BLaER1 (cell line): ENCODE results near the gene ARHGAP26.

Source experiments
- H3K27ac ChIP-seq: shearing (Covaris generic); formaldehyde crosslinking; 2 replicates; pipeline ENCODE4 v1.8.1; 2022
- H3K27me3 ChIP-seq: shearing (Covaris generic); formaldehyde crosslinking; 2 replicates; pipeline ENCODE4 v1.8.1; 2022
- H3K36me3 ChIP-seq: shearing (Covaris generic); formaldehyde crosslinking; 2 replicates; pipeline ENCODE4 v1.8.1; 2022
- H3K4me1 ChIP-seq: shearing (Covaris generic); formaldehyde crosslinking; 2 replicates; pipeline ENCODE4 v1.8.1; 2022
- H3K4me2 ChIP-seq: shearing (Covaris generic); formaldehyde crosslinking; 2 replicates; pipeline ENCODE4 v1.8.1; 2022
- H3K4me3 ChIP-seq: shearing (Covaris generic); formaldehyde crosslinking; 2 replicates; pipeline ENCODE4 v1.8.1; 2022
- H3K9ac ChIP-seq: shearing (Covaris generic); formaldehyde crosslinking; 2 replicates; pipeline ENCODE4 v1.8.1; 2022
- H3K9me3 ChIP-seq: shearing (Covaris generic); formaldehyde crosslinking; 2 replicates; pipeline ENCODE4 v1.8.1; 2022
- H4K20me1 ChIP-seq: shearing (Covaris generic); formaldehyde crosslinking; 2 replicates; pipeline ENCODE4 v1.8.1; 2022
- Cebpa-rat ChIP-seq: shearing (Covaris generic); IDR thresholded peaks from 2 replicates; pipeline ENCODE4 v1.8.1; 2022

The ARHGAP26 gene

GRCh38 chr5:143031781-143032580, 261.8 kb downstream of the ARHGAP26 start:
- no peak overlapping the region for H3K9ac ChIP-seq
- no peaks in the 10 kb centered on the region for H3K27me3 ChIP-seq
- H3K4me3 ChIP-seq: no peak overlapping the region
- H3K9me3 ChIP-seq: no peaks in the 10 kb centered on the region
- no peaks in the 10 kb centered on the region for H3K36me3 ChIP-seq
- H4K20me1 ChIP-seq: no peaks in the 10 kb centered on the region
- H3K4me2 ChIP-seq: no peak overlapping the region
- no peak overlapping the region for H3K27ac ChIP-seq
- peaks cover 24% of the 10 kb centered on the region for H3K4me1 ChIP-seq
- TF ChIP-seq Cebpa-rat: no peak

- Histone ChIP-seq H3K36me3 (no peaks in the 10 kb centered on the region), H3K9ac (no peak overlapping the region), H3K4me3 (no peak overlapping the region), H3K27ac (no peak overlapping the region), H4K20me1 (no peaks in the 10 kb centered on the region), H3K27me3 (no peaks in the 10 kb centered on the region), H3K4me2 (no peak overlapping the region), H3K9me3 (no peaks in the 10 kb centered on the region), H3K4me1 (peaks cover 24% of the 10 kb centered on the region)
- no peak for TF ChIP-seq Cebpa-rat
Measured at GRCh38 chr5:143032581-143032836, 262.3 kb downstream of the ARHGAP26 start.

- no peak overlapping the region for H3K9ac ChIP-seq
- no peak overlapping the region for H3K27ac ChIP-seq
- H3K27me3 ChIP-seq: no peaks in the 10 kb centered on the region
- no peaks in the 10 kb centered on the region for H4K20me1 ChIP-seq
- peaks cover 24% of the 10 kb centered on the region for H3K4me1 ChIP-seq
- H3K36me3 ChIP-seq: no peaks in the 10 kb centered on the region
- H3K9me3 ChIP-seq: no peaks in the 10 kb centered on the region
- no peak overlapping the region for H3K4me3 ChIP-seq
- no peak for TF ChIP-seq Cebpa-rat
- H3K4me2 ChIP-seq: no peak overlapping the region
Measured at GRCh38 chr5:143033535-143034250, 263.5 kb downstream of the ARHGAP26 start.

GRCh38 chr5:143036146-143036927, 266.2 kb downstream of the ARHGAP26 start:
- no peak overlapping the region for H3K9ac ChIP-seq
- no peak overlapping the region for H3K4me2 ChIP-seq
- no peaks in the 10 kb centered on the region for H3K27me3 ChIP-seq
- no peaks in the 10 kb centered on the region for H4K20me1 ChIP-seq
- no peaks in the 10 kb centered on the region for H3K36me3 ChIP-seq
- H3K27ac ChIP-seq: no peak overlapping the region
- H3K4me3 ChIP-seq: no peak overlapping the region
- H3K4me1 ChIP-seq: no peaks in the 10 kb centered on the region
- no peak for TF ChIP-seq Cebpa-rat
- no peaks in the 10 kb centered on the region for H3K9me3 ChIP-seq

GRCh38 chr5:143037071-143037470, 266.9 kb downstream of the ARHGAP26 start:
- Histone ChIP-seq H3K9ac (no peak overlapping the region), H3K4me1 (no peaks in the 10 kb centered on the region), H3K27me3 (no peaks in the 10 kb centered on the region), H3K9me3 (no peaks in the 10 kb centered on the region), H3K36me3 (peaks cover 6% of the 10 kb centered on the region), H4K20me1 (no peaks in the 10 kb centered on the region), H3K4me2 (no peak overlapping the region), H3K27ac (no peak overlapping the region), H3K4me3 (no peak overlapping the region)
- no peak for TF ChIP-seq Cebpa-rat

- Histone ChIP-seq H3K4me3 (no peak overlapping the region), H3K36me3 (peaks cover 7% of the 10 kb centered on the region), H3K4me1 (no peaks in the 10 kb centered on the region), H3K9me3 (no peaks in the 10 kb centered on the region), H4K20me1 (no peaks in the 10 kb centered on the region), H3K27me3 (no peaks in the 10 kb centered on the region), H3K9ac (no peak overlapping the region), H3K4me2 (no peak overlapping the region), H3K27ac (no peak overlapping the region)
- TF ChIP-seq Cebpa-rat: no peak
Measured at GRCh38 chr5:143037708-143038107, 267.5 kb downstream of the ARHGAP26 start.

- peaks cover 7% of the 10 kb centered on the region for H3K36me3 ChIP-seq
- H3K9me3 ChIP-seq: no peaks in the 10 kb centered on the region
- H3K4me2 ChIP-seq: no peak overlapping the region
- H4K20me1 ChIP-seq: no peaks in the 10 kb centered on the region
- no peak for TF ChIP-seq Cebpa-rat
- no peaks in the 10 kb centered on the region for H3K27me3 ChIP-seq
- no peak overlapping the region for H3K27ac ChIP-seq
- H3K9ac ChIP-seq: no peak overlapping the region
- H3K4me3 ChIP-seq: no peak overlapping the region
- H3K4me1 ChIP-seq: no peaks in the 10 kb centered on the region
Measured at GRCh38 chr5:143040622-143041021, 270.4 kb downstream of the ARHGAP26 start.

- H3K4me3 ChIP-seq: no peak overlapping the region
- H3K36me3 ChIP-seq: peaks cover 7% of the 10 kb centered on the region
- no peak for TF ChIP-seq Cebpa-rat
- no peaks in the 10 kb centered on the region for H3K4me1 ChIP-seq
- H3K9me3 ChIP-seq: no peaks in the 10 kb centered on the region
- no peaks in the 10 kb centered on the region for H4K20me1 ChIP-seq
- no peak overlapping the region for H3K9ac ChIP-seq
- H3K27ac ChIP-seq: no peak overlapping the region
- H3K27me3 ChIP-seq: no peaks in the 10 kb centered on the region
- no peak overlapping the region for H3K4me2 ChIP-seq
Measured at GRCh38 chr5:143041461-143041860, 271.3 kb downstream of the ARHGAP26 start.

- H3K4me3 ChIP-seq: no peak overlapping the region
- no peak overlapping the region for H3K27ac ChIP-seq
- H3K9ac ChIP-seq: no peak overlapping the region
- no peaks in the 10 kb centered on the region for H3K4me1 ChIP-seq
- H3K27me3 ChIP-seq: no peaks in the 10 kb centered on the region
- no peaks in the 10 kb centered on the region for H4K20me1 ChIP-seq
- H3K36me3 ChIP-seq: peaks cover 7% of the 10 kb centered on the region
- H3K4me2 ChIP-seq: no peak overlapping the region
- no peak for TF ChIP-seq Cebpa-rat
- no peaks in the 10 kb centered on the region for H3K9me3 ChIP-seq
Measured at GRCh38 chr5:143041972-143042770, 272.0 kb downstream of the ARHGAP26 start.
